Heart left ventricle (tissue), 13 donors: ENCODE results near the gene APBB1.

Experiments
- POLR2A ChIP-seq, 2 donors: fragments of 450-650 bp; IDR thresholded peaks; one replicate each; pipeline ENCODE4 v1.6.1; 2017; ENCODE audit warnings: antibody characterized with exemption in 2 of 2, mild to moderate bottlenecking in 2 of 2, moderate library complexity in 2 of 2
- TF ChIP-seq, protein P1 (sequence below), 12 donors: fragments of 200-600 bp; sonication (generic) in 4 of 12; IDR thresholded peaks; one replicate each; pipeline versions ENCODE4 v1.5.0 to v1.8.0; 2018 to 2022; ENCODE audit warnings: antibody characterized with exemption in 12 of 12, mild to moderate bottlenecking in 5 of 12
- donor health status: ischemic (EF 13 %, LVEDD 7.1; RV severe dilation, severe dysfunction).
- donor health status: DM: no; HTN: yes; CAD: no.
- donor health status: DM: no; HTN: no; CAD: no.
- donor health status: ischemic (EF 25% LVEDD 6.9; RV normal size, moderate dysfunction).
- donor health status: ischemic (EF 25% LVEDD 5.7; RV mildly dilated, moderate dysfunction).
- donor health status: ischemic (EF 35%, LVEDD 5.7; RV mildly dilated, moderate dysfunction).
- donor health status: nonischemic (EF 11% LVEDD 7.7; RV severe dilation, severe dysfunction).
- donor health status: DM: yes; HTN: yes; CAD: no.
- donor health status: PGD.
- donor health status: ischemic (EF 29% LVEDD 5.4; RV normal size, mild dysfunction).
- donor health status: nonischemic (EF 23%, LVEDD 6.1; RV moderate dilation, normal function).

DNA sequence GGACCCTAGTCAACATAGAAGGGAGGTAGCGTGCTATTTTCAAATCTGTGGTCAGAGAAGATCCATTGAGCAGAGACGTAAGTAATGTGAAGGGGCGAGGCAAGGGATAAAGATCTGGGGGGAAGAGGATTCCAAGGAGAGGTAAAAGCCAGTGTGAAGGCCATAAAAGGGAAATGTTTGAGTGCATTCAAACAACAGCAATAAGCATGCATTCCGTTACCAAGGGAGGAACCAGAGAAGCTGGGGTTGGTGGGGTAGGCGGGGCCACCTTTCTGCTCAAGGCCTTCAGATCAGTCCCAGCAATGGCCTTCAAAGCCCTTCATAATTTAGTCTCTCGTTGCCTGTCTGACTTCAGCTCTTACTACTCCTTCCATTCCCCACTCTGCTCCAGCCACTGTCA is 47.1 kb downstream of the APBB1 start:
- TF ChIP-seq, protein P1, sequence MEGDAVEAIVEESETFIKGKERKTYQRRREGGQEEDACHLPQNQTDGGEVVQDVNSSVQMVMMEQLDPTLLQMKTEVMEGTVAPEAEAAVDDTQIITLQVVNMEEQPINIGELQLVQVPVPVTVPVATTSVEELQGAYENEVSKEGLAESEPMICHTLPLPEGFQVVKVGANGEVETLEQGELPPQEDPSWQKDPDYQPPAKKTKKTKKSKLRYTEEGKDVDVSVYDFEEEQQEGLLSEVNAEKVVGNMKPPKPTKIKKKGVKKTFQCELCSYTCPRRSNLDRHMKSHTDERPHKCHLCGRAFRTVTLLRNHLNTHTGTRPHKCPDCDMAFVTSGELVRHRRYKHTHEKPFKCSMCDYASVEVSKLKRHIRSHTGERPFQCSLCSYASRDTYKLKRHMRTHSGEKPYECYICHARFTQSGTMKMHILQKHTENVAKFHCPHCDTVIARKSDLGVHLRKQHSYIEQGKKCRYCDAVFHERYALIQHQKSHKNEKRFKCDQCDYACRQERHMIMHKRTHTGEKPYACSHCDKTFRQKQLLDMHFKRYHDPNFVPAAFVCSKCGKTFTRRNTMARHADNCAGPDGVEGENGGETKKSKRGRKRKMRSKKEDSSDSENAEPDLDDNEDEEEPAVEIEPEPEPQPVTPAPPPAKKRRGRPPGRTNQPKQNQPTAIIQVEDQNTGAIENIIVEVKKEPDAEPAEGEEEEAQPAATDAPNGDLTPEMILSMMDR (IDR thresholded peaks at IDR 0.05), result no peak
- TF ChIP-seq POLR2A (IDR thresholded peaks at IDR 0.05), result no peak
